Tibial nerve (tissue), 3 donors: ENCODE measurements around the gene ETV4.

ENCODE experiments used
- CTCF ChIP-seq, 5 experiments: fragments of 200-600 bp in 3 of 5; fragments of 450-650 bp in 2 of 5; sonication (generic) in 3 of 5; IDR thresholded peaks; one replicate each; pipeline ENCODE4 v1.5.1; 2016 to 2019; ENCODE audit warnings: antibody characterized with exemption in 5 of 5, mild to moderate bottlenecking in 3 of 5, moderate library complexity in 2 of 5
- POLR2A ChIP-seq, 2 donors: fragments of 450-650 bp; IDR thresholded peaks; one replicate each; pipeline ENCODE4 v1.6.1; 2017; ENCODE audit warnings: antibody characterized with exemption in 2 of 2, mild to moderate bottlenecking in 2 of 2, moderate library complexity in 2 of 2

GRCh38 chr17:43577664-43578403 lies 31.7 kb upstream of the ETV4 start:
- no peak for TF ChIP-seq CTCF (IDR thresholded peaks at IDR 0.05)
- no peak for TF ChIP-seq POLR2A (IDR thresholded peaks at IDR 0.05)
